Tibial nerve (tissue), 4 donors: ENCODE data around the gene MMP8. TPM values are rescaled to one million over a fixed set of nuclear protein-coding genes. Genes with fewer than 3 reads are reported as not detected.

Experiments used
- DNase-seq, 2 donors: peaks; one replicate each; pipeline ENCODE4 v3.0.0-alpha.2; 2019; ENCODE audit warnings: low spot score in 2 of 2
- H3K27ac ChIP-seq, 4 donors: fragments of 200-600 bp; sonication (generic) in 3 of 4; one replicate each; pipeline ENCODE4 v1.5.1; 2017 to 2019; ENCODE audit warnings: mild to moderate bottlenecking in 1 of 4
- H3K27me3 ChIP-seq, 2 donors: fragments of 200-600 bp; sonication (generic) in 1 of 2; one replicate each; pipeline versions ENCODE4 v1.5.1 to v1.6.0; 2017 to 2019
- H3K36me3 ChIP-seq, 3 donors: fragments of 200-600 bp; sonication (generic); one replicate each; pipeline ENCODE4 v1.5.1; 2018 to 2019
- H3K4me1 ChIP-seq, 4 donors: fragments of 200-600 bp; sonication (generic) in 3 of 4; one replicate each; pipeline ENCODE4 v1.5.1; 2017 to 2019
- H3K4me3 ChIP-seq, 4 donors: fragments of 200-600 bp; sonication (generic) in 3 of 4; one replicate each; pipeline ENCODE4 v1.5.1; 2017 to 2019; ENCODE audit warnings: mild to moderate bottlenecking in 1 of 4, moderate library complexity in 1 of 4
- H3K9me3 ChIP-seq, 4 donors: fragments of 200-600 bp; sonication (generic) in 3 of 4; one replicate each; pipeline ENCODE4 v1.5.1; 2017 to 2019
- CTCF ChIP-seq, 5 experiments: fragments of 200-600 bp in 3 of 5; fragments of 450-650 bp in 2 of 5; sonication (generic) in 3 of 5; IDR thresholded peaks; one replicate each; pipeline ENCODE4 v1.5.1; 2016 to 2019; ENCODE audit warnings: antibody characterized with exemption in 5 of 5, mild to moderate bottlenecking in 3 of 5, moderate library complexity in 2 of 5
- EP300 ChIP-seq, 2 donors: sonication (generic); formaldehyde crosslinking; IDR thresholded peaks; one replicate each; pipeline ENCODE4 v1.6.1; 2017; ENCODE audit warnings: antibody characterized with exemption in 2 of 2, mild to moderate bottlenecking in 1 of 2
- POLR2A ChIP-seq, 2 donors: fragments of 450-650 bp; IDR thresholded peaks; one replicate each; pipeline ENCODE4 v1.6.1; 2017; ENCODE audit warnings: antibody characterized with exemption in 2 of 2, mild to moderate bottlenecking in 2 of 2, moderate library complexity in 2 of 2
- WGBS, 2 donors: methylation state at CpG; one replicate each; pipeline ENCODE4 v1.1.5; 2018; 5-methylcytosine and 5-hydroxymethylcytosine counted together
- total RNA-seq, 4 donors: library from RNA; depleted of rRNA; stranded (reverse); fragments of >200 nt; gene quantifications; one replicate each; pipeline ENCODE4 v1.1.0, GENCODE V29; 2016

The MMP8 gene
- total RNA-seq, 4 donors from 2014 or later, result not detected

GRCh38 chr11:102729849-102730815, 5.4 kb upstream of the MMP8 start:
- Histone ChIP-seq H3K36me3 (no peaks in the 10 kb centered on the region), H3K4me3 (no peak overlapping the region), H3K27ac (no peak overlapping the region), H3K9me3 (no peaks in the 10 kb centered on the region), H3K4me1 (no peaks in the 10 kb centered on the region), H3K27me3 (no peaks in the 10 kb centered on the region)
- TF ChIP-seq POLR2A (IDR thresholded peaks at IDR 0.05) (no peak), EP300 (IDR thresholded peaks at IDR 0.05) (no peak), CTCF (IDR thresholded peaks at IDR 0.05) (no peak)
- DNase-seq, result no peak
- WGBS, 2 donors, result 56 to 62% methylated on average over 9 of the region's 9 CpGs

GRCh38 chr11:102727890-102728289, 3.1 kb upstream of the MMP8 start:
- no peak overlapping the region for H3K27ac ChIP-seq
- TF ChIP-seq POLR2A (IDR thresholded peaks at IDR 0.05) (no peak), EP300 (IDR thresholded peaks at IDR 0.05) (peak in 1 of 2 donors; percentile 35), CTCF (IDR thresholded peaks at IDR 0.05) (no peak)
- no peak for DNase-seq
- H3K36me3 ChIP-seq, result no peaks in the 10 kb centered on the region
- H3K9me3 ChIP-seq, result peaks cover 0 to 3% (median 0%) of the 10 kb centered on the region in 4 donors
- no peaks in the 10 kb centered on the region for H3K27me3 ChIP-seq
- no peaks in the 10 kb centered on the region for H3K4me1 ChIP-seq
- WGBS, 2 donors, result 63 to 81% methylated on average over 2 of the region's 2 CpGs
- no peak overlapping the region for H3K4me3 ChIP-seq

GRCh38 chr11:102722821-102723220, 1.9 kb downstream of the MMP8 start:
- Histone ChIP-seq H3K27ac (no peak overlapping the region), H3K27me3 (no peaks in the 10 kb centered on the region), H3K4me1 (no peaks in the 10 kb centered on the region), H3K4me3 (no peak overlapping the region), H3K36me3 (no peaks in the 10 kb centered on the region), H3K9me3 (peaks cover 0 to 3% (median 0%) of the 10 kb centered on the region in 4 donors)
- DNase-seq, result no peak
- no peak for TF ChIP-seq POLR2A (IDR thresholded peaks at IDR 0.05)
- TF ChIP-seq EP300 (IDR thresholded peaks at IDR 0.05), result no peak
- no peak for TF ChIP-seq CTCF (IDR thresholded peaks at IDR 0.05)

- Histone ChIP-seq H3K9me3 (peaks cover 0 to 3% (median 0%) of the 10 kb centered on the region in 4 donors), H3K36me3 (no peaks in the 10 kb centered on the region), H3K4me3 (no peak overlapping the region), H3K27me3 (no peaks in the 10 kb centered on the region), H3K4me1 (no peaks in the 10 kb centered on the region), H3K27ac (no peak overlapping the region)
- DNase-seq, result no peak
- 56 to 67% methylated on average over 4 of the region's 4 CpGs for WGBS, 2 donors
- TF ChIP-seq POLR2A (IDR thresholded peaks at IDR 0.05) (no peak), CTCF (IDR thresholded peaks at IDR 0.05) (no peak), EP300 (IDR thresholded peaks at IDR 0.05) (no peak)
These were observed 5.0 kb downstream of the MMP8 start for GRCh38 chr11:102719620-102720277.

GRCh38 chr11:102717280-102717679, 7.5 kb downstream of the MMP8 start:
- Histone ChIP-seq H3K36me3 (no peaks in the 10 kb centered on the region), H3K27ac (no peak overlapping the region), H3K4me1 (no peaks in the 10 kb centered on the region), H3K4me3 (no peak overlapping the region), H3K27me3 (no peaks in the 10 kb centered on the region), H3K9me3 (no peaks in the 10 kb centered on the region)
- no peak for DNase-seq
- TF ChIP-seq CTCF (IDR thresholded peaks at IDR 0.05), result no peak
- no peak for TF ChIP-seq EP300 (IDR thresholded peaks at IDR 0.05)
- no peak for TF ChIP-seq POLR2A (IDR thresholded peaks at IDR 0.05)
